GM21381 (cell line): ENCODE measurements around the gene CAMSAP1.

Experiments
- ATAC-seq: cut with Tn5 transposase; IDR thresholded peaks from one replicate; pipeline ENCODE4 v1.9.1; 2021; ENCODE audit warnings: mild to moderate bottlenecking, moderate library complexity; ENCODE audit not compliant: unreplicated experiment

Gene CAMSAP1

GRCh38 chr9:135847833-135848232 is 59.5 kb downstream of the CAMSAP1 start:
- ATAC-seq: no peak

GRCh38 chr9:135840539-135840938 is 66.8 kb downstream of the CAMSAP1 start:
- no peak for ATAC-seq

GRCh38 chr9:135840107-135840506 is 67.2 kb downstream of the CAMSAP1 start:
- no peak for ATAC-seq

GRCh38 chr9:135839516-135839915 is 67.8 kb downstream of the CAMSAP1 start:
- ATAC-seq: no peak

GRCh38 chr9:135835131-135835530 is 72.2 kb downstream of the CAMSAP1 start:
- no peak for ATAC-seq

- no peak for ATAC-seq
Measured at GRCh38 chr9:135833864-135834263, 73.5 kb downstream of the CAMSAP1 start.

GRCh38 chr9:135830496-135830895 is 76.8 kb downstream of the CAMSAP1 start:
- no peak for ATAC-seq

GRCh38 chr9:135828656-135829055 is 78.7 kb downstream of the CAMSAP1 start:
- no peak for ATAC-seq

GRCh38 chr9:135827866-135828580 is 79.3 kb downstream of the CAMSAP1 start:
- no peak for ATAC-seq

- ATAC-seq: no peak
Measured at GRCh38 chr9:135827301-135827700, 80.0 kb downstream of the CAMSAP1 start.

- ATAC-seq: no peak
Measured at GRCh38 chr9:135826188-135826545, 81.2 kb downstream of the CAMSAP1 start.

GRCh38 chr9:135825435-135826187 is 81.7 kb downstream of the CAMSAP1 start:
- no peak for ATAC-seq

GRCh38 chr9:135823036-135823435 is 84.3 kb downstream of the CAMSAP1 start:
- ATAC-seq: no peak

GRCh38 chr9:135822374-135822755 is 85.0 kb downstream of the CAMSAP1 start:
- ATAC-seq: no peak

GRCh38 chr9:135821733-135822373 is 85.5 kb downstream of the CAMSAP1 start:
- ATAC-seq: no peak

GRCh38 chr9:135821116-135821515 is 86.2 kb downstream of the CAMSAP1 start:
- no peak for ATAC-seq

GRCh38 chr9:135820661-135821060 is 86.7 kb downstream of the CAMSAP1 start:
- ATAC-seq: no peak

GRCh38 chr9:135819905-135820304 is 87.4 kb downstream of the CAMSAP1 start:
- no peak for ATAC-seq

GRCh38 chr9:135818718-135819475 is 88.4 kb downstream of the CAMSAP1 start:
- ATAC-seq: no peak

GRCh38 chr9:135817951-135818717 is 89.2 kb downstream of the CAMSAP1 start:
- ATAC-seq: no peak

- ATAC-seq: no peak
Measured at GRCh38 chr9:135816651-135816970, 90.7 kb downstream of the CAMSAP1 start.
